Measurements from ENCODE around the gene MITF.

GRCh38 chr3:69856965-69857705 lies 117.9 kb downstream of the MITF start:
- TF ChIP-seq CTCF (conservative IDR thresholded peaks at IDR 0.05 in 1 of 2, IDR thresholded peaks at IDR 0.05 in 1 of 2; ENCODE audit: extremely low read depth in 1 of 2, insufficient read depth in 1 of 2, low read depth in 1 of 2, low read length in 2 of 2) (no peak), EZH2 (IDR thresholded peaks at IDR 0.05; ENCODE audit: borderline replicate concordance, low read length) (no peak)

Measured in mammary epithelial cell (primary cell).